Activated CD4-positive, alpha-beta T cell treated with anti-CD3 and anti-CD28 coated beads for 1 hour (primary cell): ENCODE data around the gene SFXN3.

Source experiments
- DNase-seq: peaks from one replicate; pipeline ENCODE4 v3.0.0-alpha.2; 2020

SFXN3 gene

DNA sequence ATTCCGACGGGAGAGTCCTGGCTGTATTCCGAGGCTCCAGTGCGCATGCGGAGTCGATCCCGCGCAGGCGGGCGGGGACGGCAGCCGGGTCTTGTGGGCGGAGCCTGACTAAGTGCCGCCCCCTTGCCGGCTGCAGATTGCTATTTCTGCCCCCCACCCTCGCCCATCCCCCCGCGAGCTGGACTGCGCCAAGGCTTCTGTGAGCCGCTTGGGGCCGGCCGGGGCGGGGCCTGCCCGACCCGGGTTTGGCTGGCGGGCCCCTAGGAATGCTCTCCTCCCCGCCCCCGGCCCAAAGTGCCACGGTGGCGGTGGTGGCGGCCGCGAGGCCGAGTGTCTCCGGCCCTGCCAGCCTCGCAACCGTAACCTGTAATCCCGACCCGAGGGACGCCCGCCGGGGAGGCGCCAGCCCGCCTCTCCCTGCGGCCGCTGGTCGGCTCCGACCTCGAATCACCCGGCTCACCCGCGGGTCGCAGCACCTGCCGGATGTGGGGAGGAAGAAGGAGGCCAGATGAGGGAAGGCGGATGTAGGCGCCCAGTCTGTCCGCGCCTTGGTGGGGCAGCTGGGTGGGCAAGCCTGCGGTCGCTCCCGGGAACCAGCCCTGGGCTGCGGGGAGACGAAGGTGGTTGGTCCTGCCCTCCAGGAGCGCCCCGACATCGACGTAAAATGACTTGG, 30.1 kb downstream of the SFXN3 start:
- peak; percentile 22 for DNase-seq

DNA sequence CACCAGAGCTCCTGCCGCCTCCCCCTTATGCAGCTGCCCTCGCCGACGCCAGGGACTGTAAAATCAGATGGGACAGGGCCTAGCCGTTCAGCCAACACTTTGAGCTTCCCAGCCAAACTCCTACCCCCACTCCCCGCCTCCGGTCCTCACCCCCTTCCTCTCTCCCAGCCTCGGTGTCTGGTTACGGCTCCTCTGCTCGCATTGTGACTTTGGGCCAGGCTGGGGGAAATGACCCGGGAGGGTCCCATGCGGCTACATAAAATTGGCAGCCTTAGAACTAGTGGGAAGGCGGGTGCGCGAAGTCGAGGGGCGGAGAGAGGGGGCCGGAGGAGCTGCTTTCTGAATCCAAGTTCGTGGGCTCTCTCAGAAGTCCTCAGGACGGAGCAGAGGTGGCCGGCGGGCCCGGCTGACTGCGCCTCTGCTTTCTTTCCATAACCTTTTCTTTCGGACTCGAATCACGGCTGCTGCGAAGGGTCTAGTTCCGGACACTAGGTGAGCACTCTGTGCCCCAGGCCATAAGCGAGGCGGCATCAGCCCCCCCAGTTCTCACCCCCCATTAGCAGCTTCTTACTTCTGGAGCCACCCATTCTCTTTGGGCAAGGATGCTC, 30.7 kb downstream of the SFXN3 start, which contains the start of gene KAZALD1:
Gene KAZALD1, plus strand, starts transcription at position 366 of the 608 bp plus-strand sequence. CDS start 604 bp downstream, outside the sequence.
- no peak for DNase-seq

GRCh38 chr10:101062232-101063049, 31.4 kb downstream of the SFXN3 start:
- DNase-seq: peak; percentile 29

DNA sequence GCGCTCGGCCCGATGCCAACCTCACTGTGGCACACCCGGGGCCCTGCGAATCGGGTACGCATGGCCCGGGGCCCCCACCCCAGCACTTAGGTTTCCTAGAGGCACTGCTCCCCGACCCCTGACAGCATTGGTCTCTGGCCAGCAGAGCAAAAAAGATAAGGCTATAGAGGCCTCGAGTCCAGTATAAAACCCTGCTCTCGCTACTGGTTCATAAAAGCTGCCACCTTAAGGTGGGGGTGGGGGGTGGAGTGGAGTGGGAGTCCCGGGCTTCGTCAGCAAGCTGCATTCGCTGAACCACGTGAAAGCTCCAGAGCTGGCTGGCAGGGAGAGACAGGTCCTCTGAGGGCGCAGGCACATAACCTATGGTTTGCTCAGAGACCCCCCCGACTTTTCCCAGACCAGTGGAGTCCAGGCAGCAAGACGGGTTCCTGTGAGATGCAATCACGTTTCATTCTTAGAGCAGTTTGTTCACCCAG, 32.1 kb downstream of the SFXN3 start:
- DNase-seq: no peak

GRCh38 chr10:101063548-101064414, 32.7 kb downstream of the SFXN3 start:
- DNase-seq: no peak

- DNase-seq: no peak
Observed at GRCh38 chr10:101064415-101065030, 33.5 kb downstream of the SFXN3 start.

DNA sequence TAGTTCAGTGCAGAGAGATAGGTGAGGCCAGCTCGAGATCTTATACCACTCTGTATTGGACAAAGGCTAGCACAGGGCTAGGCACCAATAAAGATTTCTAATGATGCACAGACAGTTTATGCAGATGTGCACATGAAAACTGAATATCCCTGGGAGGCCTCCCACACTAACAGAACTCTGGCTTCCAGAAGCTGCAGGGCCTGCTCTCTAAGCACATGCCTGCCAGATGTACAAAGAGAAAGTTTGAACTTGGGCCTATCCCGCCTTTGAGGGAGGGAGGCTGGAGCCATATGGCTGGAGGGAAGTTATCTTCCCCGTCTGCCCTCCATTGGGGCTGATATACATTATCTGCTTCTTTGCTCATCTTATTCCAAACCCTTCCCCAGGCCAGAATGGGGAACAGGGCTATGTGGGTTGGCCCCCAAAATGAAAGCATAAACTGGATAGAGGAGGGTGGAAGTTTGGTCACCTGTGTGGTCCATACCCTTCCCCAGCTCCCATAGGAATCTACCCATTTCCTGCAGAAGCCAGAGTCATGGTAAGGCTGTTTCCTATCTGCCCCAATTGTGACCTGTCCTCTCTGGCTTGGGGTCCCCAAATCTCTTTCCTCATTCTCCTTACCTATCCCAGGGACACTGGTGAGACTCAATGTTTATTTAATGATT, 34.6 kb downstream of the SFXN3 start:
- DNase-seq: no peak

DNA sequence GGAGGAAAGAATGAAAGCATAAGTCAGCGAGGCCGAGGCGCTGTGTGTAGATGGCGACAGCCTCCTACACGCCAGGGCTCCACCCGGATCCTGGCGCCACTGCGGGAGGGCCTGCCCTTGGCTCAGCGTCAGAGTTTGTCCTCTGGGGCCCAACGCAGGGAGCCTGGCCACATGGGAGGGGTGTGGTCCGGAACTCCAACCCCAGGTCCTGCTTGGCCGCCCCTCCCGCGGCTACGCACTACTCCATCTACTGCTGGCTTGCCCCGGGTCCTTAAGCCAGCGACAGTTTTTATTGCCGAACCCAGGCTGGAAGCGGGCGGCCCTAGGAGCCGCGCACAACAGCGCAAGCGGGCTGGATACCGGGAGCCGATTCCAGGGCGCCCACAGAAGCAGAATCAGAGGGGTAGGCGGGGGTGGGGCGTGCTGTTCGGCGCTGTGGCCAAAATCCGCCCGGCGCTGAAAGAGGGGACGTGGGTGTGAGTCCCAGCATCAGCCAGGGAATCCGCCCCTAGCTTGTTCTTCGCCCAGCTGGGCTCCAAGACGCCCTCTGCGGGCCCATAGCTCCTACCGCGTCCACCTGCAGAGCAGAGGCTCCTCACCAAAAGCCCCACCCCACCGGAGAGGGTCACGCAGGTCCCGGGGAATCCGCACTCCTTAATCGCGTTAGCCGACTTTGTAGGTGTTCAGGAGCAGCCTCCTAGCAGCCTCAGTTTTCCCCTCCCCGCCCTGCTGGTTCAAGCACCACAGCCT, 35.3 kb downstream of the SFXN3 start:
- DNase-seq: peak; percentile 24

GRCh38 chr10:101066896-101067355, 35.9 kb downstream of the SFXN3 start:
- no peak for DNase-seq

- peak; percentile 61 for DNase-seq
Observed at GRCh38 chr10:101067356-101068083, 36.5 kb downstream of the SFXN3 start.

DNA sequence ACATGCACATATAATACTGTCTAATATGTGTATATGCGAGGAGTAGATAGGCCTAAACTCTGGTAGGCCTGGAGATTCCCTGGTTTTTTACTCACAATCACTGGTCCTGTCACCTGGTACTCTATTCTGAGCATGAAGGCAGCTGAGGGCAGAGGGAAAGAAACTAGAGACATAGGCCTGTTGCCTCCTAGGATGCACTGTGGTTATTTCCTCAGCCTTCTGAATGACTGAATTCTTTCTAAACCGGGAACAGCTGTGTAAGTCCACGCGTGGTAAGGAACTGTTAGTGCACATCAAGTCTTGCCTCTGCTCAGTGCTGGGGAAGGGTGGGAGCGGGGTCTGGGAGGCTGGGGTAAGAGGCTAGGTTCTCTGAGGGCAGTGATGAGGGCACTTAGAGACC, 38.4 kb downstream of the SFXN3 start:
- no peak for DNase-seq

DNA sequence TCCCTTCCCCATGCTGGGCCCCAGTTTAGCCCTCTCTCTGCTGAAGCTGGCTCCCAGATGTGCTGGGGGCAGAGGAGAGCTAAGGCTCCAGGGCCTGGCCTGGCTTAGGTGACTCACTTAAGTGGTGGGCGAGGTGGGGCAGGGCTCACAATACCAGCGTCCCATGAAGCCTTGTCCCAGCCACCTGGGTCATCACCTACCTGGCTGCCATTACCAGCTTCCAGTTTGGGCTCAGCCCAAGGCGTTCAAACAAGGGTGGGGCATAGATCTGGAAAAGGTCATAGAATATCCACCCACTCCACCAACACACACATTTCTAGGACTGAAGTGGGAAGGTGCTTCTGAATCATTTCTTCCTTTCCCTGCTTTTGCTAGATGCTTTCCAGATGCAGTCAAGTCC, 39.1 kb downstream of the SFXN3 start:
- no peak for DNase-seq

DNA sequence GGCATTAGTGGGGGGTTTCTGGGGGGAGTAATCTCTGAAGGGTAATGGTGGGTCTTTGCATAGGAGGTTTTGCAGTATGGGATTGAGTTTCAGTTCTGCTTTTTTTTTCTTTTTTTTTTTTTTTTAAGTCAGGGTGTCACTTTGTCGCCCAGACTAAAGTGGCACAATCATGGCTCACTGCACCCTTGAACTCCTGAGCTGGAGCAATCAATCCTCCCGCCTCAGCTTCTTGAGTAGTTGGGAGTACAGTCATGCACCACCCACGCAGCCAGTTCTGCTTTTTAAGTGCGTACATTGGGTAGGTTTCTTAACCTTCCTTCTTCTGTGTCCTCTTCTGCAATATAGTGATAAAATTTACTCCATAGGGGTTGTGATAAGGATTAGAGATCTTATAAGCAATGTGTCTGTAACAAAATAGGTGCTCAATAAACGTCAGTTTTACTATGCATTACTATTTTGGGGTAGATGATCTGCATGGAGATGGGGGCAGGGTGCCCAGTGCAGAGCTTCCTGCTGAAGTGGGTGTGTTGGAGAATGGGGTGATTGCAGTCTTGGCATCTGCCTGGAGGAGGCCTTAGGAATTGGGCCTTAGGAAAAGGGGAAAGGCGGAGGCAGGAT, 40.3 kb downstream of the SFXN3 start:
- no peak for DNase-seq

DNA sequence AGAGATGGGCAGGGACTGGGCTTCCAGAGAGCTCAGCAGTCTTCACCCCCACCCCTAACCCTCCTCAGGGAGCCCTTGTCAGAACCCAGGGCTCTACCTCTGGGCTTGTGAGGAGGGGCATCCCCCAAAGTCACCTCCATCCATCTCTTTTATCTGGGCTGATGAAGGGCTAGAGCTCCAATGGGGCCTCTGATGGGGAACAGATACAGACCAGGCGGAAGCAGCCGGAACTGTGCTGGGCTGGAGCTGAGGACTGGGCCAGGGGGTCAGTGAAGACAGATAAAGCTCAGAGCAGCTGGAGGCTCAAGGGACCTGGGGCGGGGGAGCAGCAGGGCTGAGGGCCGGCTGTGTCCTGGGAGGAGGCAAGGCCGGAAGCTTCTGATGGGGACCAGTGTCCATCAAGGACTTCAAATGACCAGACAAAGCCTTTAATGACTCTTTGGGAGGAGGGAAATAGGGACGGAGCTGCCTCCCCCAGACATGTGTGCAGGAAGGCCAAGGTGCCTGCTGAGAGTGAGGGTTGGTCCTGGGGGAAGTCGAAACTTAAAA, 40.9 kb downstream of the SFXN3 start:
- DNase-seq: no peak

- no peak for DNase-seq
Observed at GRCh38 chr10:101072923-101073322, 41.9 kb downstream of the SFXN3 start.

- DNase-seq: no peak
Observed at GRCh38 chr10:101073631-101074030, 42.6 kb downstream of the SFXN3 start.

DNA sequence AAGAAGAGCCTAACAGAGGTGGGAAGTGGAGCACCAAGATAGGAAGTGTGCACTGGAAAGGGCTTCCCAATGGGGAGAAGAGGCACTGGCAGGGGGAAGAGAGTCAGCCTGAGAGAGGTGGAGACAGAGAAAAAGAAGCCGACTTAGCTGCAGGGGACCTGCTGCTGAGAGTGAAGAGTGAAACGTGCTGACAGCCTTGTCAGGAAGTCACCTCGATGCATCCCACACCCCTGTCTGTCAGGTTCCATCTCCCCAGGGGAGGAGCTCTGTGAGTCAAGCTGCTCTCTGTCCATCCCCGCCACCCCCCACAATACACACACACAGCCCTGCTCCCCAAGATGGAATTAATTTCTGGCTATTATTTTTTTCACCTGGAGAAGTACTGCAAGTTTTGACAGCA, 44.7 kb downstream of the SFXN3 start:
- DNase-seq: no peak

DNA sequence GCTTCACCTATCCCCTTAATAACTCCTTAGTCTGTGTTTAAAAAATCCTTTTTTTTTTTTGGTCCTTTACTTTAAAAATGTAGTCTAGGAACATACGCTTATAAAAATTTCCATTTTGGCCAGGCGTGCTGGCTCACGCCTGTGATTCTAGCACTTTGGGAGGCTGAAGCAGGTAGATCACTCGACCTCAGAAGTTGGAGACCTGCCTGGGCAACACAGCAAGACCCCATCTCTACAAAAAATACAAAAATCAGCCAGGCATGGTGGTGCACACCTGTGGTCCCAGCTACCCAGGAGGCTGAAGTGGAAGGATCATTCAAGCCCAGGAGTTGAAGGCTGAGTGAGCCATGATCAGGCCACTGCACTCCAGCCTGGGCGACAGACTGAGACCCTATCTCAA, 45.6 kb downstream of the SFXN3 start:
- DNase-seq: no peak

DNA sequence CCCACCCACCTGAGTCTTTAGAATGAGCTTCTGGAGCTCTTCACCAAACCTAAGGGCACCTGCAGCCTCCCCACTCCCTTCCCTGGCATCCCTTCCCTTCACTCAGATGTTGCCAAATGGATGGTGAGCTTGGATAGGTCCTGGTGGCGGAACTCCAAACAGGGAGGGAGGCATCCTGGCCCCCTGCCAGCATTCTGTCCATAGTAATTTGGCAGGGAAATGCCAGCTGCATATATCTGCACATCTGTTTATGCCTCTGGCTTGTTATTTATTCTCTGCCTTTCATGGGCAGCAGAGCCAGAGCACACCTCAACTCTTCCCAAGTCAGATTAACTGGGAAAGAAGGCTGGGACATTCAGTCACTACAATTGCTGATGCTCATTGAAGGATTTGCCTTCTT, 48.8 kb downstream of the SFXN3 start:
- DNase-seq: no peak
